Measurements from ENCODE around the gene TRIM9.
"Not testable (repeated sequence)": the region's sequence is repeated elsewhere in the genome, so short reads cannot be mapped to it uniquely, and the experiment has no call there.

TRIM9 gene

GRCh38 chr14:50944647-50945413 is 150.1 kb downstream of the TRIM9 start:
- Histone ChIP-seq H3K36me3 (ENCODE audit: control insufficient read depth, insufficient read depth, low read length) (no peaks in the 10 kb centered on the region), H3K27me3 (replicated peaks; ENCODE audit: control insufficient read depth, insufficient read depth, low read length, poor library complexity, severe bottlenecking) (peaks cover 20% of the 10 kb centered on the region), H3K4me3 (ENCODE audit: insufficient read depth, low read depth, low read length, poor library complexity, severe bottlenecking) (peak overlapping the region; percentile 73), H3K9me3 (ENCODE audit: control insufficient read depth, low read length) (no peaks in the 10 kb centered on the region), H3K27ac (ENCODE audit: insufficient read depth, low read length, poor library complexity, severe bottlenecking) (no peak overlapping the region), H3K4me1 (ENCODE audit: control insufficient read depth, insufficient read depth, low read length, poor library complexity, severe bottlenecking) (peaks cover 12% of the 10 kb centered on the region)
- DNase-seq = no peak

GRCh38 chr14:50943943-50944646 is 150.8 kb downstream of the TRIM9 start, which contains the start of gene PYGL:
Gene PYGL, minus strand, starts transcription at chr14:50944483. Its CDS starts 80 bp downstream, at chr14:50944403.
- H3K4me1 ChIP-seq (ENCODE audit: control insufficient read depth, insufficient read depth, low read length, poor library complexity, severe bottlenecking) = peaks cover 12% of the 10 kb centered on the region
- no peak for DNase-seq
- no peak within 1 kb of the TSS for H3K27ac ChIP-seq (ENCODE audit: insufficient read depth, low read length, poor library complexity, severe bottlenecking)
- H3K36me3 ChIP-seq (ENCODE audit: control insufficient read depth, insufficient read depth, low read length) = no peaks in the 10 kb centered on the region
- no peaks in the 10 kb centered on the region for H3K9me3 ChIP-seq (ENCODE audit: control insufficient read depth, low read length)
- peaks cover 24% of the 10 kb centered on the region for H3K27me3 ChIP-seq (replicated peaks; ENCODE audit: control insufficient read depth, insufficient read depth, low read length, poor library complexity, severe bottlenecking)
- H3K4me3 ChIP-seq (ENCODE audit: insufficient read depth, low read depth, low read length, poor library complexity, severe bottlenecking) = peak within 1 kb of the TSS; percentile 73

DNA sequence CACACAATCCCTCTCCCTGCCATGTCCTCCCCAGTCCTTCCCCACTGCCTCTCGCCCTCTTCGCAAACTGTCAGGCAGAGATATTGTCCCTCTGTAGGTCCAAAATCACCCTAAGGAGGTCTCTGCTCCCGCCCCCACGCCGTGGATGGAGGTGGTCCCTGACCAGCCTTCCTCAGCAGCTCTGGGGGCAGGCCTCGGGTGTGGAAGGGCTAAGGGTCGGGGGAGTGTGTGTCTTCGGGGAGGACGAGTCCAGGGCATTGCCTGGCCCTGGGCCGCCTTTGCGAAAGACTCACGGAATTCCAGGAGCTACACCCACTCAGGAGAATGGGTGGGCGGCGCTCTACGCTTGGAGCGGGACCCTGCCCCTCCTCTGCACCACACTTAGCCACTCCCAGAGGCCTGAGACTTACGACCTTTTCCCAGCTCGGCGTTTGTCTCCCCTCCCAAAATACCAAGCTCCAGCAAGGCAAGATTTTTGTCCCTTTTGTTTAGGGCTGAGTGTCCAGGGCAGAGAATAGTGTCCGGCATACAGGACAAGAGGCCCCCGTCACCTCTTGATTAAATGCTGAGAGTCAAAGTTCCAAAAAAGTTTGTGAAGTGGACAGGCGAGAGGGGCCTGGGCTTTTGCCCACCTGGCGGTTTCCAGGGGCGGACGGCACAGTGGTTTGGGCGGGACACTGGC is 151.5 kb downstream of the TRIM9 start:
- peak overlapping the region; percentile 73 for H3K4me3 ChIP-seq (ENCODE audit: insufficient read depth, low read depth, low read length, poor library complexity, severe bottlenecking)
- no peaks in the 10 kb centered on the region for H3K9me3 ChIP-seq (ENCODE audit: control insufficient read depth, low read length)
- peaks cover 12% of the 10 kb centered on the region for H3K4me1 ChIP-seq (ENCODE audit: control insufficient read depth, insufficient read depth, low read length, poor library complexity, severe bottlenecking)
- H3K27me3 ChIP-seq (replicated peaks; ENCODE audit: control insufficient read depth, insufficient read depth, low read length, poor library complexity, severe bottlenecking) = peaks cover 24% of the 10 kb centered on the region
- DNase-seq = no peak
- H3K36me3 ChIP-seq (ENCODE audit: control insufficient read depth, insufficient read depth, low read length) = no peaks in the 10 kb centered on the region
- H3K27ac ChIP-seq (ENCODE audit: insufficient read depth, low read length, poor library complexity, severe bottlenecking) = no peak overlapping the region

- H3K9me3 ChIP-seq (ENCODE audit: control insufficient read depth, low read length); H3K36me3 ChIP-seq (ENCODE audit: control insufficient read depth, insufficient read depth, low read length); H3K27ac ChIP-seq (ENCODE audit: insufficient read depth, low read length, poor library complexity, severe bottlenecking); H3K4me3 ChIP-seq (ENCODE audit: insufficient read depth, low read depth, low read length, poor library complexity, severe bottlenecking); DNase-seq: not testable (repeated sequence)
- H3K4me1 ChIP-seq (ENCODE audit: control insufficient read depth, insufficient read depth, low read length, poor library complexity, severe bottlenecking) = peaks cover 12% of the 10 kb centered on the region
- H3K27me3 ChIP-seq (replicated peaks; ENCODE audit: control insufficient read depth, insufficient read depth, low read length, poor library complexity, severe bottlenecking) = peaks cover 24% of the 10 kb centered on the region
Measured at GRCh38 chr14:50941638-50942037, 153.3 kb downstream of the TRIM9 start.

DNA sequence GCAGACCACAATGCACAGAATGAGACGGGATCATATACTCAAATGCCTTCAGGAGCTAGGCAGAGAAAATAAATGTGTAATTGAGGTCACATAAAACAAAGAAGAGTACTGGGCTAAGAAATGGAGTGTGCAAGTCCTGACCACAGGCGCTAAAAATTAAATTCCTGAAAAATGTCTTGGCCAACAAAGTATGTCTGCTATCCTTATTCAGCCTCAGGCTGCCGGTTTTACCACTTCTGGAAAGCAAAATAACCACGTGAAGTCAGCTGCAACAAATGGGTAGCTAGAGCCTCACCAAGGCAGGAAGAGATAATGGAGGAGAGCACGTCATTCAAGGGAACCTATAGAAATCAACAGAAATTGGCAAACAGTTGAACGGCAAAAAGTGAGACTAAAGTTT is 153.8 kb downstream of the TRIM9 start:
- H3K4me1 ChIP-seq (ENCODE audit: control insufficient read depth, insufficient read depth, low read length, poor library complexity, severe bottlenecking) = peaks cover 12% of the 10 kb centered on the region
- DNase-seq = no peak
- no peak overlapping the region for H3K27ac ChIP-seq (ENCODE audit: insufficient read depth, low read length, poor library complexity, severe bottlenecking)
- H3K4me3 ChIP-seq (ENCODE audit: insufficient read depth, low read depth, low read length, poor library complexity, severe bottlenecking) = no peak overlapping the region
- H3K36me3 ChIP-seq (ENCODE audit: control insufficient read depth, insufficient read depth, low read length) = no peaks in the 10 kb centered on the region
- H3K27me3 ChIP-seq (replicated peaks; ENCODE audit: control insufficient read depth, insufficient read depth, low read length, poor library complexity, severe bottlenecking) = peaks cover 24% of the 10 kb centered on the region
- no peaks in the 10 kb centered on the region for H3K9me3 ChIP-seq (ENCODE audit: control insufficient read depth, low read length)

- Histone ChIP-seq H3K27ac (ENCODE audit: insufficient read depth, low read length, poor library complexity, severe bottlenecking) (no peak overlapping the region), H3K36me3 (ENCODE audit: control insufficient read depth, insufficient read depth, low read length) (no peaks in the 10 kb centered on the region), H3K4me1 (ENCODE audit: control insufficient read depth, insufficient read depth, low read length, poor library complexity, severe bottlenecking) (no peaks in the 10 kb centered on the region), H3K27me3 (replicated peaks; ENCODE audit: control insufficient read depth, insufficient read depth, low read length, poor library complexity, severe bottlenecking) (peaks cover 8% of the 10 kb centered on the region), H3K9me3 (ENCODE audit: control insufficient read depth, low read length) (no peaks in the 10 kb centered on the region), H3K4me3 (ENCODE audit: insufficient read depth, low read depth, low read length, poor library complexity, severe bottlenecking) (no peak overlapping the region)
- no peak for DNase-seq
Measured at GRCh38 chr14:50937800-50938199, 157.1 kb downstream of the TRIM9 start.

- Histone ChIP-seq H3K27ac (ENCODE audit: insufficient read depth, low read length, poor library complexity, severe bottlenecking) (no peak overlapping the region), H3K27me3 (replicated peaks; ENCODE audit: control insufficient read depth, insufficient read depth, low read length, poor library complexity, severe bottlenecking) (peaks cover 8% of the 10 kb centered on the region), H3K36me3 (ENCODE audit: control insufficient read depth, insufficient read depth, low read length) (no peaks in the 10 kb centered on the region), H3K4me3 (ENCODE audit: insufficient read depth, low read depth, low read length, poor library complexity, severe bottlenecking) (no peak overlapping the region), H3K9me3 (ENCODE audit: control insufficient read depth, low read length) (no peaks in the 10 kb centered on the region), H3K4me1 (ENCODE audit: control insufficient read depth, insufficient read depth, low read length, poor library complexity, severe bottlenecking) (no peaks in the 10 kb centered on the region)
- no peak for DNase-seq
Measured at GRCh38 chr14:50937325-50937724, 157.6 kb downstream of the TRIM9 start.

DNA sequence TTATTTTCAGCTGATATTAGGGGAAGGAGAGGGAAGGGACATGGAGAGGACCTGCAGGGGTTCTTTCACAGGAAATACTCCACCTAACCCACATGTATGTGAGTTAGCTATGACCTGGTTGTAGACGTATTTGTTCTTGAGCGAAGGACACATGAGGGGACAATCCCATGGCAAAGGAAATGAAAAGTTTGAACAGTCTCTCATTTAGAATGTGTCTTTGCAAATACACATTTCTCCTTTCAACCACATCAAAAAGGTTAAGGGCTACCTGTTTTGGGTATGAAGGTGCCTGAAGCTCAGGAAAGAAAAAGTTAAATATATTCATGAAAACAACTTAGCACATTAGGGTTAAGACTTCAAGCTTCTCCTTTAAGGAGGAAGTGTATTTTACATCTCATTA is 158.0 kb downstream of the TRIM9 start:
- no peaks in the 10 kb centered on the region for H3K36me3 ChIP-seq (ENCODE audit: control insufficient read depth, insufficient read depth, low read length)
- H3K4me1 ChIP-seq (ENCODE audit: control insufficient read depth, insufficient read depth, low read length, poor library complexity, severe bottlenecking) = no peaks in the 10 kb centered on the region
- no peak overlapping the region for H3K27ac ChIP-seq (ENCODE audit: insufficient read depth, low read length, poor library complexity, severe bottlenecking)

DNA sequence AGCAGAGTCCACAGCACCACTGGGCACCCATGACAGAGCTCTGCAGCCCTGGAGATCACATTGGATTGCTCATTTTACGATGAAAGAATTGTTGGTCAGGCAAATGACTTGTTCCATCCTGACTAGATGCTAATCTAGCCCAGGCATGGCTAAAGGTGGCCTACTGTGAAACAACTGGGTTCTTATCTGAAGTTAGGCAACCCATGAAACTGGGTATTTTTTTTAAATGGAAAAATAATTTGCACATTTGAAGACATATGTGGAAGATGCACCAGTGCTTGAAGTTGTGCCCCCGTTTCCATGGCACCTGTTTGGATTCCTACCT is 158.9 kb downstream of the TRIM9 start:
- no peaks in the 10 kb centered on the region for H3K9me3 ChIP-seq (ENCODE audit: control insufficient read depth, low read length)
- H3K36me3 ChIP-seq (ENCODE audit: control insufficient read depth, insufficient read depth, low read length) = no peaks in the 10 kb centered on the region
- no peaks in the 10 kb centered on the region for H3K4me1 ChIP-seq (ENCODE audit: control insufficient read depth, insufficient read depth, low read length, poor library complexity, severe bottlenecking)
- no peak for DNase-seq
- H3K27ac ChIP-seq (ENCODE audit: insufficient read depth, low read length, poor library complexity, severe bottlenecking) = no peak overlapping the region
- no peak overlapping the region for H3K4me3 ChIP-seq (ENCODE audit: insufficient read depth, low read depth, low read length, poor library complexity, severe bottlenecking)
- H3K27me3 ChIP-seq (replicated peaks; ENCODE audit: control insufficient read depth, insufficient read depth, low read length, poor library complexity, severe bottlenecking) = peaks cover 8% of the 10 kb centered on the region

More for the DNA sequence above, 158.0 kb downstream of the TRIM9 start:
- H3K9me3 ChIP-seq (ENCODE audit: control insufficient read depth, low read length) = no peaks in the 10 kb centered on the region
- DNase-seq = no peak
- peaks cover 8% of the 10 kb centered on the region for H3K27me3 ChIP-seq (replicated peaks; ENCODE audit: control insufficient read depth, insufficient read depth, low read length, poor library complexity, severe bottlenecking)
- no peak overlapping the region for H3K4me3 ChIP-seq (ENCODE audit: insufficient read depth, low read depth, low read length, poor library complexity, severe bottlenecking)
